Astrocyte (in vitro differentiated cells and primary cell): ENCODE measurements around the gene ULK4. TPM values are rescaled to one million over a fixed set of nuclear protein-coding genes. Genes with fewer than 3 reads are reported as not detected.

Source experiments
- DNase-seq: peaks from one replicate; pipeline ENCODE4 v3.0.0-alpha.2; 2010; ENCODE audit warnings: low read depth
- FAIRE-seq: peaks from 2 replicates; lab custom pipeline; 2011; peaks lifted over from hg19 to GRCh38; lab: Jason Lieb, UNC
- H2AFZ ChIP-seq: 2 replicates; pipeline ENCODE4 v1.6.0; 2012; ENCODE audit warnings: low read depth, low read length, inconsistent platforms
- H3K27ac ChIP-seq: 2 replicates; pipeline ENCODE4 v1.5.1; 2011; ENCODE audit warnings: low read depth, low read length, inconsistent platforms
- H3K27me3 ChIP-seq: 2 replicates; pipeline ENCODE4 v1.6.0; 2011; ENCODE audit warnings: low read length, inconsistent platforms; ENCODE audit not compliant: insufficient read depth
- H3K36me3 ChIP-seq: 2 replicates; pipeline ENCODE4 v1.5.1; 2011; ENCODE audit warnings: low read length, inconsistent platforms; ENCODE audit not compliant: insufficient read depth
- H3K4me1 ChIP-seq: 2 replicates; pipeline ENCODE4 v1.5.1; 2011; ENCODE audit warnings: low read length, inconsistent platforms; ENCODE audit not compliant: insufficient read depth
- H3K4me2 ChIP-seq: 2 replicates; pipeline ENCODE4 v1.6.0; 2012; ENCODE audit warnings: low read length, inconsistent platforms
- H3K4me3 ChIP-seq: 2 replicates; pipeline ENCODE4 v1.5.1; 2011; ENCODE audit warnings: low read depth, mild to moderate bottlenecking, low read length, inconsistent platforms; ENCODE audit not compliant: insufficient read depth
- H3K79me2 ChIP-seq: 2 replicates; pipeline ENCODE4 v1.6.0; 2012; ENCODE audit warnings: mild to moderate bottlenecking, low read length, inconsistent platforms; ENCODE audit not compliant: insufficient read depth
- H3K9ac ChIP-seq: 2 replicates; pipeline ENCODE4 v1.6.0; 2012; ENCODE audit warnings: mild to moderate bottlenecking, low read length, inconsistent platforms
- H3K9me3 ChIP-seq: 2 replicates; pipeline ENCODE4 v1.5.1; 2012; ENCODE audit warnings: low read depth, mild to moderate bottlenecking, low read length, inconsistent platforms; ENCODE audit not compliant: insufficient read depth
- H4K20me1 ChIP-seq: 2 replicates; pipeline ENCODE4 v1.6.0; 2012; ENCODE audit warnings: low read length, inconsistent platforms; ENCODE audit not compliant: insufficient read depth
- H3K27ac Mint-ChIP-seq: one replicate; pipeline ENCODE4 v1.8.0; 2021; ENCODE audit warnings: mild to moderate bottlenecking, mixed read lengths; ENCODE audit not compliant: unreplicated experiment
- H3K27me3 Mint-ChIP-seq: one replicate; pipeline ENCODE4 v1.8.0; 2021; ENCODE audit warnings: low read depth, mixed read lengths; ENCODE audit not compliant: unreplicated experiment
- H3K36me3 Mint-ChIP-seq: one replicate; pipeline ENCODE4 v1.8.0; 2021; ENCODE audit warnings: low read depth, mixed read lengths; ENCODE audit not compliant: unreplicated experiment
- H3K4me1 Mint-ChIP-seq: one replicate; pipeline ENCODE4 v1.8.0; 2021; ENCODE audit warnings: low read depth, mixed read lengths; ENCODE audit not compliant: unreplicated experiment
- H3K4me3 Mint-ChIP-seq: one replicate; pipeline ENCODE4 v1.8.0; 2021; ENCODE audit warnings: mild to moderate bottlenecking, moderate library complexity, mixed read lengths; ENCODE audit not compliant: unreplicated experiment
- H3K9me3 Mint-ChIP-seq: one replicate; pipeline ENCODE4 v1.8.0; 2021; ENCODE audit warnings: mild to moderate bottlenecking, mixed read lengths; ENCODE audit not compliant: unreplicated experiment
- CTCF ChIP-seq: IDR thresholded peaks from 2 replicates; pipeline ENCODE4 v1.5.1; 2011; ENCODE audit warnings: low read depth, mild to moderate bottlenecking, inconsistent platforms, low read length, moderate library complexity; ENCODE audit not compliant: insufficient read depth
- EZH2 ChIP-seq: IDR thresholded peaks from 2 replicates; pipeline ENCODE4 v1.6.1; 2012; ENCODE audit warnings: mild to moderate bottlenecking, low read length, inconsistent platforms; ENCODE audit not compliant: insufficient read depth
- total RNA-seq: library from RNA; stranded (reverse); gene quantifications from 2 replicates; pipeline ENCODE4 v1.2.1, GENCODE V29; 2021

ULK4 gene
- total RNA-seq, 1 donor from 2014 or later = 6.6 TPM

DNA sequence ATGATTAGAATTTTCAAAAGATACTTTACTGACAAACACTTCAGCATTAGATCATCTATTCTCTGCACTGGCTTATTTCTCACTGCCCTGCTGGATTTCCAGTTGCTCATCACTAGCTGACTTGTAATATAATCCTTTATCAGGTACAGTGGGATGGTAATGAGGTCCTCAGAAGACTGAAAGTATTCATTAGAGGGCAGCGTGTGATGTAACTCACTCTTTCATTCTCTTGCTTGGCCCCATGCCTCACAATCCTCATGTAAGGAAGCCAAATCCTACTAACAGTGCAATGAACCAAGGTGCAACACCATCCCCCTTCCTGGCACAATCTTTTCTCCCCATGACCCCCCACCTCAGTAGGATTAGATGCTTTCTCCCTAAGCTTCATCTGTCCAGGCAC is 472.7 kb downstream of the ULK4 start:
- H3K27ac Mint-ChIP-seq = no peak overlapping the region

GRCh38 chr3:41488501-41488900 is 473.4 kb downstream of the ULK4 start:
- H4K20me1 ChIP-seq = no peaks in the 10 kb centered on the region

More for the DNA sequence above, 472.7 kb downstream of the ULK4 start:
- Histone ChIP-seq H3K4me3 (no peak overlapping the region), H3K27ac (no peak overlapping the region), H3K4me2 (no peak overlapping the region), H4K20me1 (no peaks in the 10 kb centered on the region), H3K9ac (no peak overlapping the region), H3K36me3 (no peaks in the 10 kb centered on the region), H3K27me3 (no peaks in the 10 kb centered on the region), H2AFZ (no peak overlapping the region), H3K79me2 (no peaks in the 10 kb centered on the region), H3K9me3 (no peaks in the 10 kb centered on the region), H3K4me1 (no peaks in the 10 kb centered on the region)
- TF ChIP-seq EZH2 (no peak), CTCF (no peak)
- H3K36me3 Mint-ChIP-seq = no peaks in the 10 kb centered on the region
- H3K9me3 Mint-ChIP-seq = no peaks in the 10 kb centered on the region
- no peak overlapping the region for H3K4me3 Mint-ChIP-seq
- DNase-seq = no peak
- no peaks in the 10 kb centered on the region for H3K27me3 Mint-ChIP-seq
- no peak for FAIRE-seq
- peaks cover 1% of the 10 kb centered on the region for H3K4me1 Mint-ChIP-seq

More at GRCh38 chr3:41488501-41488900, 473.4 kb downstream of the ULK4 start:
- H3K4me3 ChIP-seq = no peak overlapping the region
- no peak overlapping the region for H3K4me2 ChIP-seq
- no peaks in the 10 kb centered on the region for H3K36me3 ChIP-seq
- Mint-ChIP-seq H3K27ac (no peak overlapping the region), H3K36me3 (no peaks in the 10 kb centered on the region), H3K27me3 (no peaks in the 10 kb centered on the region), H3K4me3 (no peak overlapping the region), H3K9me3 (no peaks in the 10 kb centered on the region), H3K4me1 (peaks cover 1% of the 10 kb centered on the region)
- no peak overlapping the region for H3K9ac ChIP-seq
- no peaks in the 10 kb centered on the region for H3K27me3 ChIP-seq
- peak; percentile 84 for FAIRE-seq
- TF ChIP-seq EZH2 = no peak
- no peak for TF ChIP-seq CTCF
- no peaks in the 10 kb centered on the region for H3K79me2 ChIP-seq
- no peak overlapping the region for H3K27ac ChIP-seq
- H3K4me1 ChIP-seq = no peaks in the 10 kb centered on the region
- no peak for DNase-seq
- no peak overlapping the region for H2AFZ ChIP-seq
- no peaks in the 10 kb centered on the region for H3K9me3 ChIP-seq
